ENCODE data around the gene PGK2. TPM values are rescaled to one million over a fixed set of nuclear protein-coding genes. Genes with fewer than 3 reads are reported as not detected.

The PGK2 gene
- total RNA-seq, 1 donor from 2014 or later, result not detected

DNA sequence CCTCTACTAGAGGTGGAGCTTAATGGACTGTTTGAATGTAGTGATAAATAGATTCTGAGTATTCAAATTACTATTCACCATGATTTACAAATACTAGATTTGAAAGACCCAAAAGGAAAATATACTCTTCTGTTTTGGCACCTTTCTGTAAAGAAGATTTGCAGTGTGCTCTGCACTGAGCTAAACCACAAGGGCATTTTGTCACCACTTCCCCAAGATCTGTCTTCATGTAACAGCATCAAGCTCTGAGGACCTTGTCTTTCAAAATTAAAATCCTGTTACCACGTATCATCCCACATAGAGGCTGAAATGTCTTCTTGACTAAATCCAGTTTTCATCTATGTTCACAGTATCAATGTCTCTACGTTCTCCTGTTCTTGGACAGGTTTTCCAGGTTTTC lies 3.3 kb upstream of the PGK2 start:
- TF ChIP-seq, protein P1, sequence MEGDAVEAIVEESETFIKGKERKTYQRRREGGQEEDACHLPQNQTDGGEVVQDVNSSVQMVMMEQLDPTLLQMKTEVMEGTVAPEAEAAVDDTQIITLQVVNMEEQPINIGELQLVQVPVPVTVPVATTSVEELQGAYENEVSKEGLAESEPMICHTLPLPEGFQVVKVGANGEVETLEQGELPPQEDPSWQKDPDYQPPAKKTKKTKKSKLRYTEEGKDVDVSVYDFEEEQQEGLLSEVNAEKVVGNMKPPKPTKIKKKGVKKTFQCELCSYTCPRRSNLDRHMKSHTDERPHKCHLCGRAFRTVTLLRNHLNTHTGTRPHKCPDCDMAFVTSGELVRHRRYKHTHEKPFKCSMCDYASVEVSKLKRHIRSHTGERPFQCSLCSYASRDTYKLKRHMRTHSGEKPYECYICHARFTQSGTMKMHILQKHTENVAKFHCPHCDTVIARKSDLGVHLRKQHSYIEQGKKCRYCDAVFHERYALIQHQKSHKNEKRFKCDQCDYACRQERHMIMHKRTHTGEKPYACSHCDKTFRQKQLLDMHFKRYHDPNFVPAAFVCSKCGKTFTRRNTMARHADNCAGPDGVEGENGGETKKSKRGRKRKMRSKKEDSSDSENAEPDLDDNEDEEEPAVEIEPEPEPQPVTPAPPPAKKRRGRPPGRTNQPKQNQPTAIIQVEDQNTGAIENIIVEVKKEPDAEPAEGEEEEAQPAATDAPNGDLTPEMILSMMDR (IDR thresholded peaks at IDR 0.05; ENCODE audit: unreplicated experiment), result no peak
- Mint-ChIP-seq H3K27me3 (no peaks in the 10 kb centered on the region), H3K36me3 (ENCODE audit: insufficient read depth) (no peaks in the 10 kb centered on the region), H3K4me1 (ENCODE audit: low read depth) (no peaks in the 10 kb centered on the region), H3K9me3 (ENCODE audit: low read depth) (peaks cover 2% of the 10 kb centered on the region), H3K4me3 (ENCODE audit: low read depth) (no peak overlapping the region), H3K27ac (no peak overlapping the region)
- DNase-seq (ENCODE audit: low spot score, unreplicated experiment), result no peak

DNA sequence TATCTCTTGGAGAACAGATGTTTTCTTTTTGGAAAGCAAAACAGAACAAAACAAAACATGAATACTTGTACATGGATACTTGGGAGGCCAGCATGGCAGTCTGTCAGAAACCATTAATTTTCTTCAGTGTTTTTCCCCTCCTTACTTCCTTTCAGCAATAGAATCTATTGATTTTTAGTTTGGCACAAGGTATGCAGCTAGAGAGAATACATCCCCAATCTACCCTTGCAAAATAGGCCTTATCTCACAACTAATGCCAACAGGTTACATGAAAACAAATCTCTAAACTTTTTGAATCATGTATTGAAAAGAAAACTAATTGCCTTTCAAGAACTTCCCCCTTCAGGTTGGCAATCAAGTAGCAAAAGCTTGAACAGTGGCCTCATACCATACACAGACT lies 2.8 kb downstream of the PGK2 start:
- no peak for DNase-seq (ENCODE audit: low spot score, unreplicated experiment)
- H3K4me1 Mint-ChIP-seq (ENCODE audit: low read depth), result peaks cover 9% of the 10 kb centered on the region
- no peak overlapping the region for H3K4me3 Mint-ChIP-seq (ENCODE audit: low read depth)
- H3K27me3 Mint-ChIP-seq, result no peaks in the 10 kb centered on the region
- no peaks in the 10 kb centered on the region for H3K36me3 Mint-ChIP-seq (ENCODE audit: insufficient read depth)
- peaks cover 2% of the 10 kb centered on the region for H3K9me3 Mint-ChIP-seq (ENCODE audit: low read depth)
- TF ChIP-seq, protein P1 (IDR thresholded peaks at IDR 0.05; ENCODE audit: unreplicated experiment), result no peak
- peak overlapping the region; percentile 23 for H3K27ac Mint-ChIP-seq

DNA sequence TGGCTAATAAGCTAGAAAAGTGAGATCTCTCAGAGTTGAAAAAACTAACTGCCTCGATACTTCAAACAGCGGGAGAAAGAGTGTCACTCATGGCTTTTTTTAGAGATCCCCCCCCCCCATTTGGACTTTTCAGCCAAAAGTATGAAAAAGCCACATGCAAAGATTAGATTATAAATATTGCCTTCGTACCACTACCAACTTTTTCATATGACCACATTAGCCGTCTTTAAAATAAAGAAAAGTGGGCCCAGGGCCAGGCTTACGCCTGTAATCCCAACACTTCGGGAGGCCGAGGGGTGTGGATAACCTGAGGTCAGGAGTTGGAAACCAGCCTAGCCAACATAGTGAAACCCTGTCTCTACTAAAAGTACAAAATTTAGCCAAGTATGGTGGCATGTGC lies 4.4 kb downstream of the PGK2 start:
- H3K9me3 Mint-ChIP-seq (ENCODE audit: low read depth), result peaks cover 2% of the 10 kb centered on the region

DNA sequence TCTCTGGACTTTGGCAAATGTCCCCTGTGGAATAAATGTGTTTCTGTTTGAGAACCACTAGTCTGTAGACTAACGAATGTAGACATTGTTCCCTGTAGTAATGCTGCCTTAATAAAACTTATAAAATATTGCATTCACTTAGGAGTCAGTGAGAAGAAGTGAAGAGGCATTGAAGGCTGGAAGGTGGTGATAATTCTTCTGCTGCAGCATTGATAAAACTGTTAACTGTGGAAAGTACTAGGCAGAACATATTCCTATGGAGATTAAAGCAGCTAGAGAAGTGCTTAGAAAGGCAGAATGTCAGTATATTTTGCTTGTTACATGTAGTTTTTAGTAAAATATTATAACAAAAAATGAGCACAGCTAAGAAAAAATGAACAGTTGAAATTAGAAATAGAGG lies 4.8 kb downstream of the PGK2 start:
- no peak for DNase-seq (ENCODE audit: low spot score, unreplicated experiment)
- Mint-ChIP-seq H3K4me1 (ENCODE audit: low read depth) (peaks cover 15% of the 10 kb centered on the region), H3K36me3 (ENCODE audit: insufficient read depth) (no peaks in the 10 kb centered on the region), H3K4me3 (ENCODE audit: low read depth) (no peak overlapping the region), H3K27me3 (no peaks in the 10 kb centered on the region), H3K9me3 (ENCODE audit: low read depth) (no peaks in the 10 kb centered on the region), H3K27ac (no peak overlapping the region)
- TF ChIP-seq, protein P1 (IDR thresholded peaks at IDR 0.05; ENCODE audit: unreplicated experiment), result no peak

More for the DNA sequence above, 4.4 kb downstream of the PGK2 start:
- no peak overlapping the region for H3K27ac Mint-ChIP-seq
- no peak for DNase-seq (ENCODE audit: low spot score, unreplicated experiment)
- H3K36me3 Mint-ChIP-seq (ENCODE audit: insufficient read depth), result no peaks in the 10 kb centered on the region
- H3K4me3 Mint-ChIP-seq (ENCODE audit: low read depth), result no peak overlapping the region
- no peaks in the 10 kb centered on the region for H3K27me3 Mint-ChIP-seq
- TF ChIP-seq, protein P1 (IDR thresholded peaks at IDR 0.05; ENCODE audit: unreplicated experiment), result no peak
- H3K4me1 Mint-ChIP-seq (ENCODE audit: low read depth), result peaks cover 15% of the 10 kb centered on the region

DNA sequence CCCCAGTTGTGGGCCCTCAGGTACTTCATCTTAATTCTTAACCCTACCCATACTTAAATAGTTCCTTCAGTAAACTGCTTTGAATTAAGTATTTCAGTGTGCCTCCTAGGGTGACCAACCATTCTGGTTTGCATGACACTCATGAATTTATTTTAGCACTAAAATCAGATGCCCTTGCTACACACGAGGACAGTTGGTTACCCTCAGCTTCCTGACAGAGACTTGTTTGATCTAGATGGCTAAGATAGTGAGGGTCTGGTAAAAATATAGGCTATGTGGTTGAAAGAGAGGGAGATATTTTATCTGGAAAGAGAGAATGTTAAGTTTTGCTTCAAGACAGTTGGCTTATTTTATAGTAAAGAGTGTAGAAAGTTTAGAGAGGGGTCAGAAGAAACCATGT lies 10.6 kb downstream of the PGK2 start:
- Mint-ChIP-seq H3K4me1 (ENCODE audit: low read depth) (peaks cover 9% of the 10 kb centered on the region), H3K27ac (no peak overlapping the region), H3K9me3 (ENCODE audit: low read depth) (peaks cover 6% of the 10 kb centered on the region), H3K4me3 (ENCODE audit: low read depth) (no peak overlapping the region), H3K36me3 (ENCODE audit: insufficient read depth) (no peaks in the 10 kb centered on the region), H3K27me3 (no peaks in the 10 kb centered on the region)
- TF ChIP-seq, protein P1 (IDR thresholded peaks at IDR 0.05; ENCODE audit: unreplicated experiment), result no peak
- DNase-seq (ENCODE audit: low spot score, unreplicated experiment), result no peak
